DOHH2 (cell line): ENCODE measurements around the gene NR3C2.

Source experiments
- CTCF ChIP-seq: fragments of 200-600 bp; sonication (generic); IDR thresholded peaks from one replicate; pipeline ENCODE4 v1.5.1; 2014; ENCODE audit warnings: antibody characterized with exemption, mild to moderate bottlenecking, low read depth, low read length; ENCODE audit not compliant: poor library complexity, severe bottlenecking
- EZH2phosphoT487 ChIP-seq: fragments of 200-600 bp; sonication (generic); IDR thresholded peaks from 2 replicates; pipeline ENCODE4 v1.6.1; 2017; ENCODE audit warnings: borderline replicate concordance, mild to moderate bottlenecking, antibody characterized with exemption, low read length, moderate library complexity, mixed read lengths

- TF ChIP-seq EZH2phosphoT487 (no peak), CTCF (no peak)
Measured at GRCh38 chr4:148068065-148068911, 373.9 kb downstream of the NR3C2 start.
